Gastroesophageal sphincter (tissue), 4 donors: ENCODE measurements around the gene WIPF1. TPM values are rescaled to one million over a fixed set of nuclear protein-coding genes. Genes with fewer than 3 reads are reported as not detected.
A peak's percentile ranks its signal among the peaks of the same experiment; 100 is the strongest.
"Not testable (repeated sequence)": the region's sequence is repeated elsewhere in the genome, so short reads cannot be mapped to it uniquely, and the experiment has no call there.

Source experiments
- ATAC-seq: fragments of 150-250 bp; one replicate; pipeline ENCODE4 v1.9.1; 2016; ENCODE audit warnings: mild to moderate bottlenecking, moderate library complexity
- H3K27ac ChIP-seq, 4 donors: fragments of 200-600 bp; sonication (generic) in 3 of 4; 1 replicate in 3 of 4; 2 replicates in 1 of 4; pipeline ENCODE4 v1.5.1; 2016 to 2019
- H3K27me3 ChIP-seq: fragments of 200-600 bp; sonication (generic); one replicate; pipeline ENCODE4 v1.5.1; 2019
- H3K36me3 ChIP-seq, 2 donors: fragments of 200-600 bp; sonication (generic); one replicate each; pipeline ENCODE4 v1.5.1; 2019; ENCODE audit warnings: control low read depth in 1 of 2
- H3K4me1 ChIP-seq, 3 donors: fragments of 200-600 bp; sonication (generic); 1 replicate in 2 of 3; 2 replicates in 1 of 3; pipeline ENCODE4 v1.5.1; 2016 to 2019; ENCODE audit warnings: control low read depth in 2 of 3
- H3K4me3 ChIP-seq, 2 donors: fragments of 200-600 bp; sonication (generic); one replicate each; pipeline ENCODE4 v1.5.1; 2019; ENCODE audit warnings: mild to moderate bottlenecking in 1 of 2, moderate library complexity in 1 of 2
- H3K9me3 ChIP-seq, 3 donors: fragments of 200-600 bp; sonication (generic); one replicate each; pipeline ENCODE4 v1.5.1; 2017 to 2019; ENCODE audit warnings: control low read depth in 2 of 3
- EP300 ChIP-seq: sonication (generic); formaldehyde crosslinking; IDR thresholded peaks from one replicate; pipeline ENCODE4 v1.6.1; 2017; ENCODE audit warnings: antibody characterized with exemption, mild to moderate bottlenecking
- POLR2A ChIP-seq, 2 donors: fragments of 450-650 bp; IDR thresholded peaks; one replicate each; pipeline ENCODE4 v1.6.1; 2017; ENCODE audit warnings: antibody characterized with exemption in 2 of 2, mild to moderate bottlenecking in 2 of 2, moderate library complexity in 1 of 2
- POLR2AphosphoS5 ChIP-seq: sonication (generic); formaldehyde crosslinking; IDR thresholded peaks from one replicate; pipeline ENCODE4 v1.6.1; 2017; ENCODE audit warnings: antibody characterized with exemption
- WGBS, 2 donors: methylation state at CpG; one replicate each; pipeline ENCODE4 v1.1.5; 2018; ENCODE audit warnings: low coverage in 1 of 2; 5-methylcytosine and 5-hydroxymethylcytosine counted together
- total RNA-seq, 4 donors: library from RNA; depleted of rRNA; stranded (reverse); fragments of >200 nt; gene quantifications; one replicate each; pipeline ENCODE4 v1.1.0, GENCODE V29; 2016
- TF ChIP-seq, protein P1 (sequence below), 4 experiments: fragments of 200-600 bp in 2 of 4; fragments of 450-650 bp in 2 of 4; sonication (generic) in 1 of 4; IDR thresholded peaks; one replicate each; pipeline ENCODE4 v1.5.1; 2017 to 2019; ENCODE audit warnings: antibody characterized with exemption in 4 of 4, mild to moderate bottlenecking in 2 of 4, moderate library complexity in 2 of 4

The WIPF1 gene
- total RNA-seq, 4 donors from 2014 or later = 32.2 to 50.4 (median 44.2) TPM

GRCh38 chr2:174552880-174553279 lies 44.7 kb downstream of the WIPF1 start:
- 87 to 91% methylated on average over 4 to 5 of the region's 5 CpGs for WGBS, 2 donors

GRCh38 chr2:174551697-174552096 lies 45.9 kb downstream of the WIPF1 start:
- TF ChIP-seq EP300 = no peak
- TF ChIP-seq, protein P1, sequence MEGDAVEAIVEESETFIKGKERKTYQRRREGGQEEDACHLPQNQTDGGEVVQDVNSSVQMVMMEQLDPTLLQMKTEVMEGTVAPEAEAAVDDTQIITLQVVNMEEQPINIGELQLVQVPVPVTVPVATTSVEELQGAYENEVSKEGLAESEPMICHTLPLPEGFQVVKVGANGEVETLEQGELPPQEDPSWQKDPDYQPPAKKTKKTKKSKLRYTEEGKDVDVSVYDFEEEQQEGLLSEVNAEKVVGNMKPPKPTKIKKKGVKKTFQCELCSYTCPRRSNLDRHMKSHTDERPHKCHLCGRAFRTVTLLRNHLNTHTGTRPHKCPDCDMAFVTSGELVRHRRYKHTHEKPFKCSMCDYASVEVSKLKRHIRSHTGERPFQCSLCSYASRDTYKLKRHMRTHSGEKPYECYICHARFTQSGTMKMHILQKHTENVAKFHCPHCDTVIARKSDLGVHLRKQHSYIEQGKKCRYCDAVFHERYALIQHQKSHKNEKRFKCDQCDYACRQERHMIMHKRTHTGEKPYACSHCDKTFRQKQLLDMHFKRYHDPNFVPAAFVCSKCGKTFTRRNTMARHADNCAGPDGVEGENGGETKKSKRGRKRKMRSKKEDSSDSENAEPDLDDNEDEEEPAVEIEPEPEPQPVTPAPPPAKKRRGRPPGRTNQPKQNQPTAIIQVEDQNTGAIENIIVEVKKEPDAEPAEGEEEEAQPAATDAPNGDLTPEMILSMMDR (IDR thresholded peaks at IDR 0.05) = no peak
- no peak for TF ChIP-seq POLR2AphosphoS5
- no peak for TF ChIP-seq POLR2A (IDR thresholded peaks at IDR 0.05)
- Histone ChIP-seq H3K4me3 (no peak overlapping the region), H3K9me3 (no peaks in the 10 kb centered on the region), H3K27ac (no peak overlapping the region), H3K27me3 (no peaks in the 10 kb centered on the region), H3K4me1 (no peaks in the 10 kb centered on the region), H3K36me3 (peaks cover 0 to 8% of the 10 kb centered on the region in 2 donors)
- WGBS, 2 donors = 97 to 100% methylated on average over 2 to 3 of the region's 4 CpGs
- no peak for ATAC-seq

More at GRCh38 chr2:174552880-174553279, 44.7 kb downstream of the WIPF1 start:
- no peak for ATAC-seq
- H3K9me3 ChIP-seq = no peaks in the 10 kb centered on the region
- no peak overlapping the region for H3K27ac ChIP-seq
- TF ChIP-seq POLR2AphosphoS5 (no peak), POLR2A (IDR thresholded peaks at IDR 0.05) (no peak), EP300 (no peak)
- TF ChIP-seq, protein P1 (IDR thresholded peaks at IDR 0.05) = no peak
- no peaks in the 10 kb centered on the region for H3K27me3 ChIP-seq
- no peak overlapping the region for H3K4me3 ChIP-seq
- no peaks in the 10 kb centered on the region for H3K4me1 ChIP-seq
- H3K36me3 ChIP-seq = peaks cover 0 to 9% of the 10 kb centered on the region in 2 donors

GRCh38 chr2:174548646-174549045 lies 49.0 kb downstream of the WIPF1 start:
- not testable (repeated sequence) for H3K27ac ChIP-seq, ATAC-seq, H3K36me3 ChIP-seq, H3K4me3 ChIP-seq, H3K4me1 ChIP-seq, H3K9me3 ChIP-seq
- H3K27me3 ChIP-seq = peaks cover 12% of the 10 kb centered on the region
- whole genome bisulfite sequencing, 2 donors = no CpG with 5 or more reads among the region's 24 CpGs

DNA sequence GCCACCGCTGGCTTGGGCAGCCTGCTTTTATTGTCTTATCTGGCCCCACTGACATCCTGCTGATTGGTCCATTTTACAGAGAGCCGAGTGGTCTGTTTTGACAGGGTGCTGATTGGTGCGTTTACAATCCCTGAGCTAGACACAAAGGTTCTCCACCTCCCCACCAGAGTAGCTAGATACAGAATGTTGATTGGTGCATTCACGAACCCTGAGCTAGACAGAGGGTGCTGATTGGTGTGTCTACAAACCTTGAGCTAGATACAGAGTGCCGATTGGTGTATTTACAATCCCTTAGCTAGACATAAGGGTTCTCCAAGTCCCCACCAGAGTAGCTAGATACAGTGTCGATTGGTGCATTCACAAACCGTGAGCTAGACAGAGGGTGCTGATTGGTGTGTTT lies 49.6 kb downstream of the WIPF1 start:
- 80 to 88% methylated on average over 2 of the region's 7 CpGs for WGBS, 2 donors
- peaks cover 12% of the 10 kb centered on the region for H3K27me3 ChIP-seq
- not testable (repeated sequence) for H3K9me3 ChIP-seq, ATAC-seq, H3K36me3 ChIP-seq, H3K4me1 ChIP-seq, H3K27ac ChIP-seq, H3K4me3 ChIP-seq

DNA sequence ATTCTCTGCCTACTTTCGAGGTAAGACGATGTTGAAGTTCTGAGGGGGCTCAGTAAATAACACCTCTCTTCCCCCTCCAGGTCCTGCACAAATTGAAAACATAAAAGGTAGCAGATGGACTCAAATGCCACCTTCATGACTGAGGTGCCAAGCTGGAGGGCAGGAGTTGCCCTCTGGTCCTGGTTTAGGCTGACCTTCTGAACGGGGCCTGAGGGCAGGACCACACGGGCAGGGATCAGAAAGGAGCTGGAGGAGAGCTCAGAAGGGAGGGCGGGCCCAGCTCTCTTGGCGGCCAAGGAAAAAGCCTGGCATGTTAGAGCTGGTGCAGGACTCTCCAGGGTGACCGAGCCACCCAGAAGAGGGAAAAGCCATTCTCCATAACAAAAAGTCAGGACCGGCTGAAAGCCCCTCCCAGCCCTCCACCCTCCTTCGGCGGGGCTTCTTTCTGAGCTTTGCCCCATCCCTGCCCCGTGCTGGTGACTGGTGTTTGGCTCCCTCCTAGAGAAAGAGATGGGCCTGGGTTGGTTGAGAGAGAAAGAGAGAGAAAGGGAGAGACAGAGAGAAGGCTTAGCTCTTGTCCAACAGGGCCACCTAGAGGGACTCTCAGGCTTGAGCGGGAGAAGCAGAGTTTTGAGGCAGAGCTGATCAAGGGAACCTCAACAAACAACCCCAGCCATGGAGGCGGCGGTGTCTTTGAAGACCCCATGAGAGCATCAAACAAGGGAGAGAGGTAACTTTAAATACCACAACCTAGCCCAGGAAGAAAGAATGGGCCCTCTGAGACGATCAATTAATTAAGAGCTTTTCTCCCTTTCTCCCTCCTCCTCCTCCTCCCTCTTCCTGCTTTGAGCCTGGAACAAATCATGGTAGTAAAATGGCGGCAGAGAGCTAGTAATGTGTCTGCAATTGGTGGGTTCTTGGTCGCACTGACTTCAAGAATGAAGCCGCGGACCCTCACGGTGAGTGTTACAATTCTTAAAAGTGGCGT lies 50.8 kb downstream of the WIPF1 start:
- Histone ChIP-seq H3K27me3 (peaks cover 12% of the 10 kb centered on the region), H3K4me1 (no peaks in the 10 kb centered on the region), H3K27ac (no peak overlapping the region), H3K9me3 (no peaks in the 10 kb centered on the region), H3K36me3 (no peaks in the 10 kb centered on the region), H3K4me3 (no peak overlapping the region)
- 75 to 83% methylated on average over 12 to 16 of the region's 21 CpGs for WGBS, 2 donors
- TF ChIP-seq, protein P1 (IDR thresholded peaks at IDR 0.05) = peak in 2 of 4 experiments; percentile 13 to 43
- TF ChIP-seq POLR2AphosphoS5 = no peak
- ATAC-seq = no peak

- no peak for TF ChIP-seq EP300
- no peak for TF ChIP-seq POLR2A (IDR thresholded peaks at IDR 0.05)
- TF ChIP-seq POLR2AphosphoS5 = no peak
- TF ChIP-seq, protein P1 (IDR thresholded peaks at IDR 0.05) = no peak
Observed at GRCh38 chr2:174545240-174545639, 52.4 kb downstream of the WIPF1 start.

More at GRCh38 chr2:174545240-174545639, 52.4 kb downstream of the WIPF1 start:
- H3K27me3 ChIP-seq = peaks cover 12% of the 10 kb centered on the region
- H3K4me3 ChIP-seq = no peak overlapping the region
- H3K27ac ChIP-seq = no peak overlapping the region
- 56 to 83% methylated on average over 3 of the region's 3 CpGs for WGBS, 2 donors
- no peaks in the 10 kb centered on the region for H3K4me1 ChIP-seq
- H3K36me3 ChIP-seq = no peaks in the 10 kb centered on the region
- ATAC-seq = no peak
- H3K9me3 ChIP-seq = no peaks in the 10 kb centered on the region
